Measurements from ENCODE around the gene CKAP2.
"Not testable (repeated sequence)": the region's sequence is repeated elsewhere in the genome, so short reads cannot be mapped to it uniquely, and the experiment has no call there.

CKAP2 gene

DNA sequence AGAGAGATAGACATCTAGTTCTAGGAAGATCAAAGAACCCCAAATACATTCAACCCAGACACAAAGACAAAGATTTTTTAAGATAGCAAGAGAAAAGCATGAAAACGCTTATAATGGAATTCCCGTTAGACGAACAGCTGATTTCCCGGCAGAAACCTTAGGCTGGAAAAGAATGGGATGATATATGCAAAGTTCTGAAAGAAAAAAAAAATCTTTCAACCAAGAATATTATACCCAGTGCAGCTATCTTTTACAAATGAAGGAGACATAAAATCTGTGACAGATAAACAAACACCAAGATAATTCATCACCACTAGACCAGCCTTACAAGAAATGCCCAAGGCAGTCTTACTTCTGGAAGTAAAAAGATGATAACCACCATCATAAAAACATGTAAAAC lies 56.3 kb downstream of the CKAP2 start:
- DNase-seq; intact Hi-C loops (cut with DNase I): not testable (repeated sequence)

DNA sequence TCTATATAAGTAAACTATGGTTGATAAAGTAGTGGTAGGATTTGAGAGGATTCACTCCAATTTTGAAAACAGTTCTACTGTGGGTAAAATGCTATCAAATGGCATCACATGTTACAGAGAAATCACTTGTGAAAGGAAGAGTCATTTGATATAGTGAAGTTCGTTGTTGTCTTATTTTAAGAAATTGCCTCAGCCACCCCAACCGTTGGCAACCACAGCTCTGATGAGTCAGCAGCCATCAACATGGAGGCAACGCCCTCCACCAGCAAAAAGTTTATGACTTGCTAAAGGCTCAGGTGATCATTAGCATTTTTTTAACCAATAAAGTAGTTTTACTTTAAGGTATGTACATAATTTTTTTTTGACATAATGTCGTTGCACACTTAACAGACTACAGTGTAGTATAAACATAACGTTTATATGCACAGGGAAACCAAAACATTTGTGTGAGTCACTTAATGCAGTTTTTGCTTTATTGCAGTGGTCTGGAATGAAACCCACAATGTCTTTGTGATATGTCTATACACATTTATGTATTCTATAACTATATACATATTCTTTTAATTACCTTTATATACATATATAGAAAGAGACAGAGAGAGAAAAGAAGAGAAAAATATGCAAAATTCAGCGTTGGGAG lies 58.8 kb downstream of the CKAP2 start:
- intact Hi-C loops (cut with DNase I); DNase-seq: not testable (repeated sequence)

DNA sequence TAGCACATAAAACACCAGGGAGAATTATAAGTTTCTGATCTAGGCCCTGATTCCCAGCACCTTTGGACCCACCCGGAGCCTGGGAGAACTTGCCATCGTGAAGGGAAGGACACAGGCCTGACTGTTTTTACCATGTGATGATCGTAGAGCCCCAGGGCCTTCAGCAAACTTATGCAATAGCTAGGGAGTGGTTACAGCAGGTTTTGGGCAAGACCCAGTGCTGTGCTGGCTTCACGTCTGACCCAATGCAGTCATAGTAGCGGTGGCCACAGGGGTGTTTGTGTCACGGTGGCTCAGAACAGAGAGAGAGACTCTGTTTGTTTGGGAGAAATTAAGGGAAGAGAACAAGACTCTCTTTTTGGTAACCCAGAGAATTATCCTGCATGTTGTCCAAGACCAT lies 68.0 kb downstream of the CKAP2 start:
- intact Hi-C loops (cut with DNase I); DNase-seq: not testable (repeated sequence)

Data from head of caudate nucleus (tissue), 42 donors.